Bronchial epithelial cell (primary cell): ENCODE data around the gene FOXD2. TPM values are rescaled to one million over a fixed set of nuclear protein-coding genes. Genes with fewer than 3 reads are reported as not detected.

Source experiments
- DNase-seq: peaks from one replicate; pipeline ENCODE4 v3.0.0-alpha.2; 2010; ENCODE audit warnings: low read depth
- FAIRE-seq: peaks from 2 replicates; lab custom pipeline; 2011; peaks lifted over from hg19 to GRCh38; lab: Jason Lieb, UNC
- H3K27me3 ChIP-seq: 2 replicates; pipeline ENCODE4 v1.5.1; 2011; ENCODE audit warnings: low read length; ENCODE audit not compliant: control insufficient read depth, insufficient read depth
- H3K36me3 ChIP-seq: 2 replicates; pipeline ENCODE4 v1.5.1; 2011; ENCODE audit warnings: low read length; ENCODE audit not compliant: control insufficient read depth, insufficient read depth
- H3K4me3 ChIP-seq: 2 replicates; pipeline ENCODE4 v1.5.1; 2011; ENCODE audit warnings: mild to moderate bottlenecking, low read depth, low read length, control low read depth
- CTCF ChIP-seq: IDR thresholded peaks from 2 replicates; pipeline ENCODE4 v1.5.1; 2011; ENCODE audit warnings: mild to moderate bottlenecking, moderate library complexity, low read length, control low read depth, inconsistent platforms; ENCODE audit not compliant: insufficient read depth, severe bottlenecking
- total RNA-seq: library from RNA; depleted of rRNA; stranded (reverse); fragments of >200 nt; gene quantifications from 2 replicates; pipeline ENCODE4 v1.2.1, GENCODE V29; 2014

FOXD2 gene
- total RNA-seq, 1 donor from 2014 or later, result not detected

GRCh38 chr1:47435506-47436303 is 2.1 kb upstream of the FOXD2 start:
- no peak for FAIRE-seq

GRCh38 chr1:47436304-47436978 is 1.4 kb upstream of the FOXD2 start:
- peaks cover 12% of the 10 kb centered on the region for H3K27me3 ChIP-seq

More at GRCh38 chr1:47435506-47436303, 2.1 kb upstream of the FOXD2 start:
- Histone ChIP-seq H3K4me3 (no peak overlapping the region), H3K36me3 (peaks cover 1% of the 10 kb centered on the region), H3K27me3 (peaks cover 10% of the 10 kb centered on the region)
- no peak for TF ChIP-seq CTCF
- no peak for DNase-seq

GRCh38 chr1:47436979-47437446 is 831 bp upstream of the FOXD2 start:
- no peak for TF ChIP-seq CTCF
- DNase-seq, result peak; percentile 32
- Histone ChIP-seq H3K4me3 (peak overlapping the region; percentile 67), H3K27me3 (peaks cover 16% of the 10 kb centered on the region), H3K36me3 (peaks cover 1% of the 10 kb centered on the region)
- no peak for FAIRE-seq

More at GRCh38 chr1:47436304-47436978, 1.4 kb upstream of the FOXD2 start:
- peak overlapping the region; percentile 67 for H3K4me3 ChIP-seq
- peak; percentile 100 for TF ChIP-seq CTCF
- peak; percentile 54 for DNase-seq
- H3K36me3 ChIP-seq, result peaks cover 1% of the 10 kb centered on the region
- FAIRE-seq, result no peak

GRCh38 chr1:47438165-47439016 is 547 bp downstream of the FOXD2 start:
- H3K27me3 ChIP-seq, result peaks cover 28% of the 10 kb centered on the region
- peak overlapping the region; percentile 67 for H3K4me3 ChIP-seq
- TF ChIP-seq CTCF, result no peak
- FAIRE-seq (peak; percentile 40), DNase-seq (no peak)
- H3K36me3 ChIP-seq, result no peaks in the 10 kb centered on the region

- DNase-seq (no peak), FAIRE-seq (no peak)
- Histone ChIP-seq H3K36me3 (no peaks in the 10 kb centered on the region), H3K4me3 (no peak overlapping the region), H3K27me3 (peaks cover 36% of the 10 kb centered on the region)
- no peak for TF ChIP-seq CTCF
Measured at GRCh38 chr1:47439017-47439818, 1.4 kb downstream of the FOXD2 start.
